Dedifferentiated amniotic fluid mesenchymal stem cell (primary cell): ENCODE results near the gene PITX1.

ENCODE experiments used
- DNase-seq: peaks from one replicate; pipeline ENCODE4 v3.0.0-alpha.2; 2016; ENCODE audit errors: extremely low spot score

The PITX1 gene

DNA sequence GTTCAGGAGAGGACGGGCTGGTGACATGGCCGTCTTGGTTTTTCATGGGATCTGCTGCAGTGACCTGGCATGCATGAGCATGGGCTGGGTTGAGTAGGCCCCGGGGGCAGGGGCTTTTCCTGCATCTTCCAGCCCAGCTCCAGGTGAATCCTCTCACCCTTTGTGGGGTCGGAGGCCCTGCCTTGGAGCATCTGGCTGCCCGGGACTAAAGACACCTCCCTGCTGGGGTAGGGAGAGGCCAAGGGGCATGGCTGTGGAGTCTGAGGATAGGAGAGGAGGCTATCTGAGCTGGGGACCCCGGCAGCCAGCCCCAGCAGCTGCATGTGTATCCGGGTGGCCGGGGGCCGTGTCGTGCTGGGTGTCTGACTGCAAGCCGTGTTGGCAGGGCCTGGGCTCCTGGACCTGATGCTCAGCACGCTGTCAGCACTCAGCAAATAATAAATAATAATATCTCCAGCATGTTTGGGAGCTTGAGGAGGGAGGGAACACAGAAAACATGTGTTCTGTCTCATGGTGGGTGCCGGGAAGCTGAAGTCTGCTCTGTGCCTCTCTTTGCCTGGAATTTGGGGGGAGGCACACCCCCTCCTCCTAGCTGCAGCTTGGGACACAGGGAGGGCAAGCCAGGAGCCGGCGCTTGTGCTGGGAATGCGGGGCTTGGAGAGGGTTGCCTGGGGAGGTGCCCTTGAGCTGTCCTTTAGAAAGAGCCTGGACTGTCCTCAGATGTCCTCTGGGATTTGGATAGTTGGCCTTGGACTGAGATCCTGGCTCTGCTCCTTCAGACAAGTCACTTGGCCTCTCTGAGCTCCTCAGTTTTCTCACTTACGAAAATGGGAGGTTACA is 28.4 kb upstream of the PITX1 start:
- DNase-seq = no peak

DNA sequence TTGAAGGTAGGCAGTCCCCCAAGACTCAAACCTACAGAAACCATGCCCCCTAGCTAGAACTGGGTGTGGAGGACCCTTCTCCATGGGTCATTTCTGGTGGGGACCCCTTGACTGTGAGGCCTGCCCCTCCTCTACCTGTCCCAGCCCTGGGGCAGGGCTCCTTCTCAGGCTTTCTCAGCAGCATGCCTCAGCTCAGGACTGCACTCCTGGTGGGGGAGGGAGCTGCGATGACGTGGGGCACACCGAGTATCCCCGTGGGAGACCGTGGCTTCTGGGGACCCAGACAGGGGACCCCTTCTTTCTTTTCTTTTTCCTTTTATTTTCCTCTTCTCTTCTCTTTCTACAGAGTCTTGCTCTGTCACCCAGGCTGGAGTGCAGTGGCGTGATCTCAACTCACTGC is 27.0 kb upstream of the PITX1 start:
- DNase-seq = no peak

GRCh38 chr5:135060021-135060420 is 26.0 kb upstream of the PITX1 start:
- DNase-seq = no peak

DNA sequence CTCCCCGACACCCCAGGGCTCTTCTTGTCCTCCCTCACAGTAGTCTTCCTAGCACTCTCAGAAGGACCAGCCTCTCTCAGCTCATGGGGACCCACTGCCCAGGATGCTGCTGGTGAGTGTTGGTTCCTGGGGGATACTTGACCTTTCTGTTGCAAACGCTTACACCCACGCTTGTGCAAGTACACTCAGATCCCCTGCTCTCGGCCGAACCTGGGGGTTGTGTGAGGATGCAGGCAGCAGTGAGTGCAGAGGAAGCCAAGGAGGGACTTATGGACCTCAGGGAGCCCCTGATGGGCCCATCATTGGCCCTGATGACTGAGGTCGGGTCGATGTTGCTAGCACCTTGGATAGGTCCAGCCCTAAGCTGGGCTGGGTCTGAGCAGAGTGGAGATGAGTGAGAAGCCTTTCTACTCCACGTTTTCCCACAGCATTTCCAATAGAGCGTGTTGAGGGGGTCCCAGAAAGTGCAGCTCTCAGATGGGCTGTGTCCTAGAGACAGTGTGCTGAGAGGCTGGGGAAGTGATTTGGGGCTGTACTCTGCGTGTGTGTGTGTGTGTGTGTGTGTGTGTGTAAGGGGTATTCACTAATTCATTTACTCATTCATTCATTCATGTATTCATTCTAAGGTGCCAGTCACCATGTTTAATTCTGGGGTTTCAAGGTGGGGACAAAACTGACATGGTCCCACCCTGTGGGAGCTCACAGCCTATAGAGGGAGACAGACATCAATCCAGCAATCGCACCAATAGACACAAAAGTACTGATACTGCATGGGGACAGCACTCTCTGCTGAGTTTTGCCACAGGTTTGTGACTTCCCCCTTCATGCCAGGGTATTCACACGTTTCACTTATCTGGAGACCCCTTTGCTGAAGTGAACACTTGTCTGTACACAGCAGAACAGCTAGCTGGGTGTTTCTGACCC is 25.2 kb upstream of the PITX1 start:
- DNase-seq = no peak

GRCh38 chr5:135058331-135058732 is 24.3 kb upstream of the PITX1 start:
- no peak for DNase-seq

DNA sequence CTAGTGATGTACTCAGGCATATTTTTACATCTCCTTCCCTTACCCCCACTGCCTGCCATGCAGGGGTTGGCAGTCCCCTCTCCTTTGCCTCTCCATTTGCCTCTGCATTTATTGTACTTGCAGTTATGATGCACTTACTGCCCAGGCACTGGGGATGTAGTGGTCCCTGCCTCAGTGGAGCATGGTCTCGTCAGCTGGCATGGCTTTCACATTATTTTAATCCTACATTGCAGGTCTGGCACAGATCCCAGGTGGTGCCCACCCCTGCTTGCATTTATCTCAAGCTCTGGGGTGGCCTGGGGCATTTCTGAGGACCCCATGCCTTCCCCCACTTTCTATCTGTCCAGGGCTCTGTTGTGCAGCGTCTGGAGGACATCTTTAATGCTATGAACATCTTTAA is 23.2 kb upstream of the PITX1 start:
- DNase-seq = no peak

DNA sequence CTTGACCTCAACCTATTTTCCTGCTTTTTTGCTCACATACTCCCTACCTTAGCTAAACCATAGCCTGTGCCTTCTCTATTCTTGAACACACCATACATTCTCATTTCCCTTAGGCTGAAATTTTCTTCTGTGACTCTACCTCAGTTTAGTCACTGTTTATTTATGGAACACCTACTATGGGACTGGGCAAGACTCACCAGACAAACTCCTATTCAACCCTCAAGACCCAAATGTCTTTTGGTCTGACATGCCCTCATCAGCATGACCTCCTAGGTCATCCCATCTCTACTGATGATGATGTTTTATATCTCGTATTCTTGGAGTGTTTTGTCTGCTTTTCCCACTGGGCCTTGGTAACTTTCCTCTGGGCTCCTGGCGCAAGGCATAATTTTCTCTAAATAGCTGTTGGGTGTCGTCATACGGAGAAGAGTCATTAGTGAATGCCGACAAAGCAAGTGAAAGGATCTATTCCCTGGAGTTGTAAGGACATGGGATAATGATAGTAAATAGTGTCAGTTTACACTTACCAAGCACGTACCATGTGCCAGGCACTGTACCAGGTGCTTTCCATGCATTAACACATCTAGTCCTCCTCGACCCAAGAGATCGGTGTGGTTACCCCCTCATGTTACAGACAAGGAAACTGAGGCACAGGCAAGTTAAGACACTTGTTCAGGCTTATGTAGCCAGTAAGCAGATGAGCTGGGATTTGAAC is 22.4 kb upstream of the PITX1 start:
- no peak for DNase-seq

GRCh38 chr5:135055396-135055795 is 21.4 kb upstream of the PITX1 start:
- DNase-seq = no peak

DNA sequence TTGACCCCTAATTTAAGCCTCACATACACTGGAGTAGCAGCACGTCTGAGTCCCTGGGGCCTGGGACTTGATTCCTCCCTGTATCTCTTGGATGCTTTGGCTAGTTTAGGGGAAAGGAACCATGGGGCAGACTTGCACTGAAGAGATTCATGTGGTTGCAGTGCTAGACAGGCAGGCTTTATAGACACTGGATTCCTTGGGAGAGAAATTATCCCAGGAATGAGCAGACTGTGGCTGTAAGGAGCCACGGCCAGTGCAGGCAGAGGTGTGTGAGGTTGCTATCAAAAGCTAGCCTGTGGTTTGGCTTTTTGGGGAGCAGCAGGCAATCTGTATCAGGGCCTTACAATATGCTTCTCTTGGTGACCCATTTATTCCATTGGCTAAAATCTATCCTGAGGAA is 20.5 kb upstream of the PITX1 start:
- DNase-seq = no peak

GRCh38 chr5:135053989-135054388 is 20.0 kb upstream of the PITX1 start:
- DNase-seq = no peak

DNA sequence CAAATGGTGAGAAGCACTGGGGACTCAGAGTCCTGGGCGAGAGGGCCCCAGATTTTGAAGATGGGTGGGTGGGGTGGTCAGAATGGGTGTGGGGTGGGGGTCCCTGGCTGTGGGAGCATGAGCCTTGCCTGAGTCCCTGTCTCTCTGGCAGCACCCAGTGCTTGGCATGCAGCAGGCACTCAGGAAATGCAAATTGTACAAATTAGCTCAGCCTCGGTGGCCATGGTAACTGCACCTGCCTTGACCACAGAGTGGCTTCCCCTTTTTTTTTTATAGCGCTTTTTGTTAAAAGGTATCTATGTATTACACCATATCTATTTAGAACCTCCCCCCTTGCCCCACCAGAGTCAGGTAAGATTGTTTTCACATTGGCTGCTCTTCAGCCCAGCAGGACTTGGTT is 19.2 kb upstream of the PITX1 start:
- no peak for DNase-seq

- no peak for DNase-seq
Observed at GRCh38 chr5:135052511-135053145, 18.6 kb upstream of the PITX1 start.

DNA sequence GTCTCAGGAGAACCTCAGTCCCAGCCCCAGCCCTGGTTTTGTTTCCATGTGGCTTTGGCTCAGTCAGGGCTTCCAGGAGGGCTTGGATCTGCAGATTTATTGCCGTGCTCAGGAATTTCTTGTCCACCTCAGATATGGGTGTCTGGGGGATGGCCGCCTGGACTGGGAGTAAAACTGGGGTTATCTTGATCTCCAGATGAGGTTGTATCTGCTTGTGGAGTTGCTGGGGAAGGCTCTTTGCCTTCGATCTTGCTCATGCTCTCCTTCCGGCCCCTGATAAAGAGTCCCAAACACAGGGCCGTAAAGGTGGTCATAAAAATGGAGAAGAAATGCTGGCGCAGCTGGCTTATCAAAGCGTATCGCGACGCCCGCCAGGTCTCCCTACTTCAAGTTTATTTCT is 17.8 kb upstream of the PITX1 start:
- DNase-seq = no peak

DNA sequence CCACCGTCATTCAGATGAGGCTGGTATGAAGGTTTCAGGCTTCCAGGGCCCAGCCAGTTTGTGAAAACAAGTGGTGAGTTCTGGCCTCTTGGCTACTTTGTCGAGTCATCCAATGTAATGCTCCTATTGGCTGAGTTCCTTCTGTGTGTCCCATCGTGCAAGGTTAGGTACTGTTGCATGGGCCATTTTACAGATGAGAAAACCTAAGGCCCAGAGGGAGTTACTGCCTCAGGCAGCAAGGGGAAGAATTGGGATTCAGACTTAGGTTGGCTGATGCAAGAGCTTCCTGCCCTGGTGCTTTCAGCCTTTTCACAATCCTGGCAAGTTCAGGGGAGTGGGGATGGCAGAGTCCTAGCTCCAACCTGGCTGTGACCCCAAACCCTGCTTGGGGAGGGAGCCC is 17.4 kb upstream of the PITX1 start:
- no peak for DNase-seq

DNA sequence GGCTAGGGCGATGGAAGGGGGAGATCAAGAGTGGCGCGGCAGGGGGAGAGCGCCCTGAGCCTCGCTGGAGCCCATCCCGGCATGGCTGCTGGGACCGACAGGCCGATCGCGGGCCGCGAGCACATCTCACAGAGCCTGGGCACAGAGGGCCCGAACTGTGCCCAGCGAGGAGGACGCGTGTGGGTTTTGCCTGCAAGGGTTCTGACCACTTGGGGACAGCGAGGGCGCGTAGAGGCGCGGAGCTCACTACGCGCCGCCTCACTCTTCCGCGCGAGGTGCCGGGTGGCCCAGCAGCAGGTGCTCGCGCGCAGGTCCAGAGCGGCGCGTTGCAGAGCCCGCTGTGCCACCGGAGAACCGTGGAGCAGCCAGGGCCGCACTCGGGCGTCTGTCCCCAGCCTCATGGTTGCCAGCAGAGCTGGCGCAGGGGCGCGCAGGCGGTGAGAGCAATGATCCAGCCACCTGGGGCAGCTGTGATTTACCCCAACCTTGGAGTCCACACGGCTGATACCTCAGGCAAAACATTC is 16.3 kb upstream of the PITX1 start:
- DNase-seq = peak; percentile 14

GRCh38 chr5:135048930-135049329 is 14.9 kb upstream of the PITX1 start:
- DNase-seq = no peak

GRCh38 chr5:135048286-135048685 is 14.3 kb upstream of the PITX1 start:
- no peak for DNase-seq

- DNase-seq = no peak
Observed at GRCh38 chr5:135047347-135047695, 13.3 kb upstream of the PITX1 start.

DNA sequence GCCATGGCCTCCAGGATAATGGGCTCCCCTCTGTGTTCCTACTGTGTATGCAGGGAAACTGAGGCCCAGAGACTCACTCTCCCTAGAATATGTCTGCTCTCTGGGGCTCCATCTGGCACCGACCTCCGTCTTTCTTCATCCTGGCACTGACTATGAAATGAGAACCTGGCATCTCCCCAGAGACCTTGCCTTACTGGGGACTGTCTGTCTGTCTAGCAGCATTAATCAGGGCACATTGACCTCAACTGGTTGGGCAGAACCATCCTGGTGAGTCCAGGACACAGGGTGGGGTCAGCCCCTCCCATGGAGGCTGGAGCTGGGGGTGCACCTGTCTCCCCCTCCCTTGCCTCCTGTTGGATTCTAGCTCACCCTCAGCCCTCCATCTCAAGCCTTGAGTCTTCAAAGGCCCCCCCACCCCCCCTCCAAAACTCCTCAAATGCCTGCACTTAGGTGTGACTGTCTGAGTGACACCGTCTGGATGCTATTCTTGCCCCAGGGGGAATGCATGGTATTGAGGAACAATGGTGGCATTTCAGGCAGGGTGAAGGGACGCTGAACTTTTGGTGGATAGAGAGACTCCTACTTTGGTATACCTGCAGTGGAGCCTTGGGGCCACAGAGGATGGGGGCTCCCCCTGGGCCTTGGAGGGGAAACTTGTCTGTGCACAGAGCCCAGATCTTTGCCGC is 12.8 kb upstream of the PITX1 start:
- no peak for DNase-seq

- no peak for DNase-seq
Observed at GRCh38 chr5:135045488-135045887, 11.5 kb upstream of the PITX1 start.

DNA sequence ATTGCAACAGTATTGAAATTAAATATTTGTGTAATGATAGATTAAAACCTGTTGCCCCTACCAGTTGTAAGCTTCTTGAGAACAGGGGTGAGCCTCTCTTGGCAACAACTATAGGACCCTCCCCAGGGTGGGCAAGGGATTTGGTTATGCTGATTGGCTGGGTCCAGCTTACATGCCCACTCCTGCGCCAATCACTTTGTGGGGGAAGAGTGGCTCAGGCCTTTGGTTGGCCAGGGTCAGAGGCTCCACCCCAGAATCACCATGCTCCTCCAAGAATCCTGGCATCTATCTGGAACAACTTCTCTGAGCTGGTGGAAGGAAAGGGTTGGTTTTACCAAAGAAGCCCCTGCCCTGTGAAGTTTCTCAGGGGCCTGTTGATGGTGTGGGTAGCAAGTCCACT is 8.6 kb upstream of the PITX1 start:
- no peak for DNase-seq
